ENCODE results near the gene PIGN. TPM values are rescaled to one million over a fixed set of nuclear protein-coding genes. Genes with fewer than 3 reads are reported as not detected.

The PIGN gene
- total RNA-seq, 1 donor from 2014 or later = 35.4 TPM

DNA sequence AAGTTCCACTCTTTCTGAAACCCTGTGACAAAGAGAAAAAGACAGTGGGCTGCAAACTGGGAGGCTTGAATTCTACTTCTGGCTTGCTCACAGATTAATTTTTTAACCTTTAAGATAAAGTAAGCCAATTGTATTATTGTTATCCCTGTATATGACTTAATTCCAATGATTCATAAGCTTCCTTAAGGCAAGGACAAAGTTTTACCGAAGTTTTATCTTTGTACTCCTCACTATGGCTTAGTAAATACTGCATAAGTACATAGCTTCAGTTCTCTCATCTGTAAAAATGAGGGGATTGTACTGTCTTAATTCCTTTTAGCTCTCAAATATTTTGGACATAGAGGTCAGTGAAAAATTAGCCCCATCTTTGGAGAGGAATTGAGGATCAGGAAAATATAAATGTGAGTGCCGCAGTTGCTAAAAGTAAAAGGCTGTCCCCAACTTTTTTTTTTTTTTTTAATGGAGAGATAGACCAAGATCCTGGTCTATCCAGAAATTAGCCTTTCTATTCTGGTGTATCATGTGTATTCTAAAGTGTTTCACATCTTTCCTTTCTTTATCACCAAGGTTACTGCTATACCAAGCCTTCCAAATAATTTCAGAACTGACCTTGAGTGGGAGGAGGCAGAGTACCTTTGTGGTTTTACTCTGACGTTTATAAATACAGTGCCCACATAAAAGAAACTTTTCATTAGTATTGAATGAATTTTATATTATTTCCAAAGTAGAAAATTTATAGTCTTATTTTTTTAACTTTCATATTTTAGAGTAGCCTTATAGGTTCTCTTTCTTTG, 13.5 kb upstream of the PIGN start:
- H3K4me1 Mint-ChIP-seq = peaks cover 12% of the 10 kb centered on the region
- no peaks in the 10 kb centered on the region for H3K9me3 Mint-ChIP-seq
- no peaks in the 10 kb centered on the region for H3K27me3 Mint-ChIP-seq (ENCODE audit: low read depth)
- no peak for DNase-seq (ENCODE audit: low spot score in 2 of 2, unreplicated experiment in 2 of 2)
- H3K36me3 Mint-ChIP-seq = peaks cover 2% of the 10 kb centered on the region
- H3K27ac Mint-ChIP-seq = no peak overlapping the region
- TF ChIP-seq, protein P1, sequence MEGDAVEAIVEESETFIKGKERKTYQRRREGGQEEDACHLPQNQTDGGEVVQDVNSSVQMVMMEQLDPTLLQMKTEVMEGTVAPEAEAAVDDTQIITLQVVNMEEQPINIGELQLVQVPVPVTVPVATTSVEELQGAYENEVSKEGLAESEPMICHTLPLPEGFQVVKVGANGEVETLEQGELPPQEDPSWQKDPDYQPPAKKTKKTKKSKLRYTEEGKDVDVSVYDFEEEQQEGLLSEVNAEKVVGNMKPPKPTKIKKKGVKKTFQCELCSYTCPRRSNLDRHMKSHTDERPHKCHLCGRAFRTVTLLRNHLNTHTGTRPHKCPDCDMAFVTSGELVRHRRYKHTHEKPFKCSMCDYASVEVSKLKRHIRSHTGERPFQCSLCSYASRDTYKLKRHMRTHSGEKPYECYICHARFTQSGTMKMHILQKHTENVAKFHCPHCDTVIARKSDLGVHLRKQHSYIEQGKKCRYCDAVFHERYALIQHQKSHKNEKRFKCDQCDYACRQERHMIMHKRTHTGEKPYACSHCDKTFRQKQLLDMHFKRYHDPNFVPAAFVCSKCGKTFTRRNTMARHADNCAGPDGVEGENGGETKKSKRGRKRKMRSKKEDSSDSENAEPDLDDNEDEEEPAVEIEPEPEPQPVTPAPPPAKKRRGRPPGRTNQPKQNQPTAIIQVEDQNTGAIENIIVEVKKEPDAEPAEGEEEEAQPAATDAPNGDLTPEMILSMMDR (IDR thresholded peaks at IDR 0.05; ENCODE audit: unreplicated experiment) = no peak
- H3K4me3 Mint-ChIP-seq = no peak overlapping the region

DNA sequence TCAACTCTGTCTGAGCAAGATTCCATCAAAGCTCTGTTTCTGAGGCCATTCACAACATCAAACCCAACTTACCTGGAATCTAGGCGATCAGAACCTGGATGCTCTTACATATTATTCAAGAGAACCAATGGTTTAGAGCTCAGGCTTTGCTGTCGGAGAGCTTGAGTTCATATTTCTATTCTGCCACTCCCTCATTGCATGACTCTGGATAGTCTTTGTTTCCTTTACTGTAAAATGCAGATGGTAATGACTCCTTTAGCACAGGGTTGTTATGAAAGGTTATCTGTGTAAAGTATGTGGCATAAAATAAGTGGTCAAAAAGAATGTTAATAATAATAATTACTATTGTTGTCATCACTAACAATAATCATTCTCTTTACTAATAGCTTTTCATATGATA, 12.8 kb upstream of the PIGN start:
- TF ChIP-seq, protein P1 (IDR thresholded peaks at IDR 0.05; ENCODE audit: unreplicated experiment) = no peak
- Mint-ChIP-seq H3K4me3 (no peak overlapping the region), H3K4me1 (peaks cover 12% of the 10 kb centered on the region), H3K27ac (no peak overlapping the region), H3K9me3 (no peaks in the 10 kb centered on the region), H3K36me3 (peaks cover 2% of the 10 kb centered on the region), H3K27me3 (ENCODE audit: low read depth) (no peaks in the 10 kb centered on the region)
- DNase-seq (ENCODE audit: low spot score in 2 of 2, unreplicated experiment in 2 of 2) = no peak

DNA sequence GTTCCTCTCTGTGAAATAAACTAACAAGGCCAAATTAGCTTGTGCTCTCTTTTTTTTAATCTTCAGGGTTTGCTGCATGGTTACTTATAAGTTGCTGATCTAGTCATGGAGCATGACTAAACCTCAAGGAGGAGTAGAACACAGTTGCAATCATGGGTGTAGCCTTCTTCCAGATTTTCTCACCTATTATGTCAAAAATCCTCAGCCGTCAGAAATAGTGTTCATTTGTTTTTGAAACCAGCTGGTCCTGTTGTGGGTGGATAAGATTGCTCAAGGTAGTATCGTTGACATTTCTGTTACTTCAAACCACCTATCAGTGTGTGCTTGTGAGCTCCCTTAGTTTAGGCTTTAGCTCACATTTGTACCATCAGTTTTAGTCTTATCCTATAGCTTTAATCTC, 11.4 kb upstream of the PIGN start:
- Mint-ChIP-seq H3K27ac (no peak overlapping the region), H3K36me3 (peaks cover 2% of the 10 kb centered on the region), H3K9me3 (no peaks in the 10 kb centered on the region), H3K27me3 (ENCODE audit: low read depth) (no peaks in the 10 kb centered on the region), H3K4me1 (peaks cover 12% of the 10 kb centered on the region), H3K4me3 (no peak overlapping the region)
- no peak for DNase-seq (ENCODE audit: low spot score in 2 of 2, unreplicated experiment in 2 of 2)
- TF ChIP-seq, protein P1 (IDR thresholded peaks at IDR 0.05; ENCODE audit: unreplicated experiment) = no peak

DNA sequence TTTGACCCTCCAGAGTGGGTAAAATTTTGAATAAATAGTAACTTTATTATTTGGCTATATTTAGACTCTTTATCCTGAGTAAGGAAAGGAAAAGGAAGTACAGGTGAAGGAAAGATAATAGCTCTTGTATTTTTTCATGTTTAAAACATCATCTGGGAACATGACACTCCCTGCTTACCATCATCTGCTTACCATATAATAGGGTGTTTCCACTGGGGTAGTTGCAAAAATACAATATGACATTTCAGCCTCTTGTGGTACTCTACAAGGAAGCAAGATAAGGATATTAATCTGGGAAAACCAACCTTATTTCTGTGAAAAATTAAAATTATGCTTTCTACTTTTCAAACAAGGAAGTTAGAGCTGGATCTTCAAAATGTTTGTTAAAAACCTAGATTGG, 10.1 kb upstream of the PIGN start:
- DNase-seq (ENCODE audit: low spot score in 2 of 2, unreplicated experiment in 2 of 2) = no peak
- peaks cover 10% of the 10 kb centered on the region for H3K36me3 Mint-ChIP-seq
- H3K4me1 Mint-ChIP-seq = peaks cover 4% of the 10 kb centered on the region
- H3K9me3 Mint-ChIP-seq = peaks cover 8% of the 10 kb centered on the region
- TF ChIP-seq, protein P1 (IDR thresholded peaks at IDR 0.05; ENCODE audit: unreplicated experiment) = no peak
- no peaks in the 10 kb centered on the region for H3K27me3 Mint-ChIP-seq (ENCODE audit: low read depth)
- H3K4me3 Mint-ChIP-seq = no peak overlapping the region
- H3K27ac Mint-ChIP-seq = no peak overlapping the region

DNA sequence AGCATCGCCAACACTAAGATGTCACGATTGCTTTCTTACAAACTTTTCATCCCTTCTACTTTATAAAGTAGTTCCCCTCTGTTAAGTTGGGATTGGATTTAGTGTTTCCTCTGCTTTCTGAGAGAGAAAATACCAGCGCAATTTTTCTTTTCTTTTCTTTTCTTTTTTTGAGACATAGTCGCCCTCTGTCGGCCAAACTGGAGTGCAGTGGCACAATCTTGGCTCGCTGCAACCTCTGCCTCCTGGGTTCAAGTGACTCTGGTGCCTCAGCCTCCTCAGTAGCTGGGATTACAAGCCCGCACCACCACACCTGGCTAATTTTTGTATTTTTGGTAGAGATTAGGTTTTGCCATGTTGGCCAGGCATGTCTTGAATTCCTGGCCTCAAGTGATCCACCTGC, 9.2 kb upstream of the PIGN start:
- Mint-ChIP-seq H3K4me3 (no peak overlapping the region), H3K27ac (no peak overlapping the region), H3K9me3 (peaks cover 10% of the 10 kb centered on the region), H3K27me3 (ENCODE audit: low read depth) (no peaks in the 10 kb centered on the region), H3K36me3 (peaks cover 13% of the 10 kb centered on the region), H3K4me1 (peaks cover 2% of the 10 kb centered on the region)
- TF ChIP-seq, protein P1 (IDR thresholded peaks at IDR 0.05; ENCODE audit: unreplicated experiment) = peak; percentile 20
- no peak for DNase-seq (ENCODE audit: low spot score in 2 of 2, unreplicated experiment in 2 of 2)
